ENCODE data around the gene GALNT12. TPM values are rescaled to one million over a fixed set of nuclear protein-coding genes. Genes with fewer than 3 reads are reported as not detected.

The GALNT12 gene
- total and polyA plus RNA-seq, 2 experiments from 2014 or later = 13.9 to 16.4 TPM

GRCh38 chr9:98829766-98830165, 22.3 kb downstream of the GALNT12 start:
- Histone ChIP-seq H3K27ac (no peak overlapping the region), H3K9me3 (ENCODE audit: low read depth) (no peaks in the 10 kb centered on the region), H3K79me2 (no peaks in the 10 kb centered on the region), H4K20me1 (ENCODE audit: insufficient read depth, poor library complexity, severe bottlenecking) (no peaks in the 10 kb centered on the region), H3K4me2 (no peak overlapping the region), H3K4me3 (no peak overlapping the region), H3K27me3 (no peaks in the 10 kb centered on the region), H3K36me3 (replicated peaks; ENCODE audit: insufficient read depth, low read depth) (no peaks in the 10 kb centered on the region), H2AFZ (no peak overlapping the region), H3K4me1 (ENCODE audit: insufficient read depth) (no peaks in the 10 kb centered on the region), H3K9me2 (replicated peaks; ENCODE audit: insufficient read depth) (no peaks in the 10 kb centered on the region)
- DNase-seq (ENCODE audit: low spot score) = no peak
- WGBS (ENCODE audit: low lambda C conversion rate, missing lambda C conversion rate) = 94% methylated on average over 5 of the region's 5 CpGs
- TF ChIP-seq EZH2phosphoT487 (IDR thresholded peaks at IDR 0.05; ENCODE audit: low read depth, severe bottlenecking, unreplicated experiment) = no peak
- TF ChIP-seq EZH2 (IDR thresholded peaks at IDR 0.05; ENCODE audit: borderline replicate concordance) = no peak
- TF ChIP-seq, protein P1, sequence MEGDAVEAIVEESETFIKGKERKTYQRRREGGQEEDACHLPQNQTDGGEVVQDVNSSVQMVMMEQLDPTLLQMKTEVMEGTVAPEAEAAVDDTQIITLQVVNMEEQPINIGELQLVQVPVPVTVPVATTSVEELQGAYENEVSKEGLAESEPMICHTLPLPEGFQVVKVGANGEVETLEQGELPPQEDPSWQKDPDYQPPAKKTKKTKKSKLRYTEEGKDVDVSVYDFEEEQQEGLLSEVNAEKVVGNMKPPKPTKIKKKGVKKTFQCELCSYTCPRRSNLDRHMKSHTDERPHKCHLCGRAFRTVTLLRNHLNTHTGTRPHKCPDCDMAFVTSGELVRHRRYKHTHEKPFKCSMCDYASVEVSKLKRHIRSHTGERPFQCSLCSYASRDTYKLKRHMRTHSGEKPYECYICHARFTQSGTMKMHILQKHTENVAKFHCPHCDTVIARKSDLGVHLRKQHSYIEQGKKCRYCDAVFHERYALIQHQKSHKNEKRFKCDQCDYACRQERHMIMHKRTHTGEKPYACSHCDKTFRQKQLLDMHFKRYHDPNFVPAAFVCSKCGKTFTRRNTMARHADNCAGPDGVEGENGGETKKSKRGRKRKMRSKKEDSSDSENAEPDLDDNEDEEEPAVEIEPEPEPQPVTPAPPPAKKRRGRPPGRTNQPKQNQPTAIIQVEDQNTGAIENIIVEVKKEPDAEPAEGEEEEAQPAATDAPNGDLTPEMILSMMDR (IDR thresholded peaks at IDR 0.05; ENCODE audit: poor library complexity) = no peak

DNA sequence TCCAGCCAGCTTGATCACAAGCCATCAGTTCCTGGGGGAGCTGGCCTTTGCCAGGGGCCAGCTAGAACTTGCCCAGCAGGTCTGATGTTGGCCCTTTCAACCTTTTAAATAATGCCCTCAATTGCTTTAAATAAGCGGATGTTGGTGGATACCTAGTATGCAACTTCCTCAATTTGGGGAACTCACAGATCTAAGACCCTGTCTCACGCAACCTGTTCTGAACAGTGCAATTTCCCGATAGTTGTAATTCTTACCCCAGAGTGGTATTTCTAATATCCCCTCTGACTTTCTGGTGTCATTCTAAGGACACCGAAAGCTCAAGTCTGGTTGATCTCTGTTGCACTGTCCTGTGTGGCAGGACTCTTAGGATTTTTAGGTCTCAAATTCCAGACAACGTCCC, 23.1 kb downstream of the GALNT12 start:
- H3K79me2 ChIP-seq = no peaks in the 10 kb centered on the region
- H3K27me3 ChIP-seq = no peaks in the 10 kb centered on the region
- no peaks in the 10 kb centered on the region for H4K20me1 ChIP-seq (ENCODE audit: insufficient read depth, poor library complexity, severe bottlenecking)
- no peak overlapping the region for H2AFZ ChIP-seq
- H3K4me1 ChIP-seq (ENCODE audit: insufficient read depth) = no peaks in the 10 kb centered on the region
- H3K27ac ChIP-seq = no peak overlapping the region
- H3K9me2 ChIP-seq (replicated peaks; ENCODE audit: insufficient read depth) = no peaks in the 10 kb centered on the region
- H3K36me3 ChIP-seq (replicated peaks; ENCODE audit: insufficient read depth, low read depth) = no peaks in the 10 kb centered on the region
- WGBS (ENCODE audit: low lambda C conversion rate, missing lambda C conversion rate) = 82% methylated on average over 5 of the region's 5 CpGs
- no peak overlapping the region for H3K4me2 ChIP-seq
- DNase-seq (ENCODE audit: low spot score) = no peak
- H3K9me3 ChIP-seq (ENCODE audit: low read depth) = no peaks in the 10 kb centered on the region
- TF ChIP-seq EZH2 (IDR thresholded peaks at IDR 0.05; ENCODE audit: borderline replicate concordance) (no peak), EZH2phosphoT487 (IDR thresholded peaks at IDR 0.05; ENCODE audit: low read depth, severe bottlenecking, unreplicated experiment) (no peak)
- TF ChIP-seq, protein P1 (IDR thresholded peaks at IDR 0.05; ENCODE audit: poor library complexity) = no peak
- no peak overlapping the region for H3K4me3 ChIP-seq

DNA sequence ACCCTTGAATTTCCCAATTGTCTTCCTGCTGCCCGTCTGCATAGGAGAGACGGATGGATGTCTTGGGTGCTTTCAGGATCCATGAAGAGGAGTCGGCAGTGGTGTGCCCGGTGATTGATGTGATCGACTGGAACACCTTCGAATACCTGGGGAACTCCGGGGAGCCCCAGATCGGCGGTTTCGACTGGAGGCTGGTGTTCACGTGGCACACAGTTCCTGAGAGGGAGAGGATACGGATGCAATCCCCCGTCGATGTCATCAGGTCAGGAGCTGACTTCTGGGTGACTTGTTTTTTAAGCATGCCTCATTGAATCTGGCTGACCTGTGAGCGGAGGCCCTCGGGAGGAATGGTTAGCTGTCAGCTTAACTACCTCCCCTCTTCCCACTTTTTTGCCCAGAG, 24.2 kb downstream of the GALNT12 start:
- Histone ChIP-seq H3K4me1 (ENCODE audit: insufficient read depth) (no peaks in the 10 kb centered on the region), H3K79me2 (no peaks in the 10 kb centered on the region), H3K36me3 (replicated peaks; ENCODE audit: insufficient read depth, low read depth) (no peaks in the 10 kb centered on the region), H3K9me2 (replicated peaks; ENCODE audit: insufficient read depth) (no peaks in the 10 kb centered on the region), H3K4me3 (no peak overlapping the region), H4K20me1 (ENCODE audit: insufficient read depth, poor library complexity, severe bottlenecking) (no peaks in the 10 kb centered on the region), H3K27me3 (no peaks in the 10 kb centered on the region), H3K9me3 (ENCODE audit: low read depth) (no peaks in the 10 kb centered on the region), H2AFZ (no peak overlapping the region), H3K4me2 (no peak overlapping the region), H3K27ac (no peak overlapping the region)
- 93% methylated on average over 16 of the region's 16 CpGs for WGBS (ENCODE audit: low lambda C conversion rate, missing lambda C conversion rate)
- no peak for DNase-seq (ENCODE audit: low spot score)
- TF ChIP-seq EZH2 (IDR thresholded peaks at IDR 0.05; ENCODE audit: borderline replicate concordance) (no peak), EZH2phosphoT487 (IDR thresholded peaks at IDR 0.05; ENCODE audit: low read depth, severe bottlenecking, unreplicated experiment) (no peak)
- TF ChIP-seq, protein P1 (IDR thresholded peaks at IDR 0.05; ENCODE audit: poor library complexity) = no peak

GRCh38 chr9:98832768-98833089, 25.3 kb downstream of the GALNT12 start:
- H3K9me3 ChIP-seq (ENCODE audit: low read depth) = no peaks in the 10 kb centered on the region
- no peaks in the 10 kb centered on the region for H3K27me3 ChIP-seq
- H3K4me2 ChIP-seq = no peak overlapping the region
- no peaks in the 10 kb centered on the region for H4K20me1 ChIP-seq (ENCODE audit: insufficient read depth, poor library complexity, severe bottlenecking)
- H3K27ac ChIP-seq = no peak overlapping the region
- H3K9me2 ChIP-seq (replicated peaks; ENCODE audit: insufficient read depth) = no peaks in the 10 kb centered on the region
- no peaks in the 10 kb centered on the region for H3K36me3 ChIP-seq (replicated peaks; ENCODE audit: insufficient read depth, low read depth)
- no peaks in the 10 kb centered on the region for H3K4me1 ChIP-seq (ENCODE audit: insufficient read depth)
- H2AFZ ChIP-seq = no peak overlapping the region
- TF ChIP-seq EZH2phosphoT487 (IDR thresholded peaks at IDR 0.05; ENCODE audit: low read depth, severe bottlenecking, unreplicated experiment) (no peak), EZH2 (IDR thresholded peaks at IDR 0.05; ENCODE audit: borderline replicate concordance) (no peak)
- TF ChIP-seq, protein P1 (IDR thresholded peaks at IDR 0.05; ENCODE audit: poor library complexity) = no peak
- no peaks in the 10 kb centered on the region for H3K79me2 ChIP-seq
- no peak for DNase-seq (ENCODE audit: low spot score)
- 100% methylated on average over 1 of the region's 1 CpG for WGBS (ENCODE audit: low lambda C conversion rate, missing lambda C conversion rate)
- no peak overlapping the region for H3K4me3 ChIP-seq

All from hepatocyte (in vitro differentiated cells).